ENCODE measurements around the gene LRRC38.

DNA sequence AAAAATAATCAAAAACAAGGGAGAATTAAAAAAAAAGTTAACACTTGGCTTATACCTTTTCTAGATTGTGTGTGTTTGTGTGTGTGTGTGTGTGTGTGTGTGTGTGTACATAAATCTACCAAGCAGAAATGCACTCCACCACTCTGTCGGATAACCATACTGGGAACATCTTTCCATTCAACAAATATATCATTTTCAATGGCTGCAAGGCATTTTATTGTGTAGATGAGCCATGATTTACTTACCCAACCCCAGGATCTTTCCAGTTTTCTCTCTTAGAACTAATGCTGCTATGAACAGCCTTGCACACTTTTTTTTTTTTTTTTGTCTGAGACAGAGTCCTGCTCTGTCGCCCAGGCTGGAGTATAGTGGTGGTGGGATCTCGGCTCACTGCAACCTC is 25.8 kb downstream of the LRRC38 start:
- TF ChIP-seq POLR2A (IDR thresholded peaks at IDR 0.05; ENCODE audit: low read length) (no peak), GATA1 (IDR thresholded peaks at IDR 0.05; ENCODE audit: low read depth, low read length) (no peak)

Data from erythroblast (primary cell).